Fibroblast of mammary gland (primary cell): ENCODE data around the gene JAG2.

Experiments used
- DNase-seq: peaks from one replicate; pipeline ENCODE4 v3.0.0-alpha.2; 2010; ENCODE audit warnings: low read depth
- H3K4me3 ChIP-seq: 2 replicates; pipeline ENCODE4 v1.5.1; 2011; ENCODE audit warnings: low read depth, mild to moderate bottlenecking, low read length, moderate library complexity; ENCODE audit not compliant: control insufficient read depth
- CTCF ChIP-seq: conservative IDR thresholded peaks from 2 replicates; pipeline ENCODE4 v1.5.1; 2011; ENCODE audit warnings: low read depth, low read length, inconsistent platforms; ENCODE audit not compliant: control insufficient read depth, insufficient read depth

Gene JAG2

GRCh38 chr14:105161309-105161708, 7.3 kb downstream of the JAG2 start:
- no peak for DNase-seq
- H3K4me3 ChIP-seq, result no peak overlapping the region

GRCh38 chr14:105160776-105161175, 7.8 kb downstream of the JAG2 start:
- DNase-seq, result no peak
- no peak for TF ChIP-seq CTCF
- H3K4me3 ChIP-seq, result no peak overlapping the region

More at GRCh38 chr14:105161309-105161708, 7.3 kb downstream of the JAG2 start:
- no peak for TF ChIP-seq CTCF

GRCh38 chr14:105159344-105159743, 9.2 kb downstream of the JAG2 start:
- no peak for TF ChIP-seq CTCF
- no peak for DNase-seq
- no peak overlapping the region for H3K4me3 ChIP-seq

- no peak for DNase-seq
- no peak overlapping the region for H3K4me3 ChIP-seq
- TF ChIP-seq CTCF, result no peak
These were observed 9.8 kb downstream of the JAG2 start for GRCh38 chr14:105158794-105159193.

- no peak for TF ChIP-seq CTCF
- H3K4me3 ChIP-seq, result no peak overlapping the region
- DNase-seq, result no peak
These were observed 10.7 kb downstream of the JAG2 start for GRCh38 chr14:105157872-105158271.

GRCh38 chr14:105156414-105157375, 11.9 kb downstream of the JAG2 start:
- no peak for DNase-seq
- no peak overlapping the region for H3K4me3 ChIP-seq
- TF ChIP-seq CTCF, result no peak
